ENCODE data around the gene SLC25A20.

SLC25A20 gene

DNA sequence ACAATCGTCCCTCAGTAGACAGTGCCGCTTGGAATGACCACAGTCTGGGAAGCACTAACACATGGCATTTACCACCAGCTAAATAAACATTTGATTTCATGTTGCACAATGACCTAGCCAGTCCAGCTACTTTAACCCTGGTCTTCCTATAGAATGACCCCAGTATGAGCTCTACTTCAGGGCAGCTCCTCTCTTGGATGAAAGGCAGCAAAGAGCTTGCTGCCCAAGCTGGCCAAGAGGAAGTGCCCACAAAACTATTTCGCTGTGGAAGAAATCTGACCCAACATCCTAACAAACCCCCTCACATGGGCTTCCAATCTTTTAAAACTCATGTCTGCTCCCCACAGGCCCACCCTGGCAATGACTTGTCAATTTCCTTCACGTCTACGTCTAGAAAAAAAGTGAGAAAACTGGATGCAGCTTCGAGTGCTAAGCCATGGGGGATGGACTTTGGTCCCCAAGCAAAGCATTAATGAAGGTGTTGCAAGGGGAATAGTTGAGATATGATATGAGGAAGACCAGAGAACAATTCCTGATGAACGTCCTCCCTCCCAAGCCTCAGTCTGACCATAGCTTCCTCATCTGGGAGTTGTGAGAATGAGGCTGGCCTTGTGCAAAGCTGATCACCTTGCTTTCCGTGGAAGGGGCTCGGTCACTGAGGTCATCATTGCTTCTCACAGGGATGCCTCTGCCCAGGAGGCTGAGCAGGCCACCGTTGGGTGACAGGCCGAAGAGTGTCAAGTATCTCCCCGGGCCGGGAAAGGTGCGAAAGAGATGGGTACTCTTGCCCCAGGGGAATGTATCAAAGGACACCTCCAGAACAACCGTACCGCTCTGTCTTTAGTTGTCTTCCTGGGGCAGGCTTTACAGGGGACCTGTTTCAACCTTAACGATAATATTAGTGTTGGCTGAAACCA lies 964 bp downstream of the SLC25A20 start:
- no peak for DNase-seq (ENCODE audit: low read depth)

DNA sequence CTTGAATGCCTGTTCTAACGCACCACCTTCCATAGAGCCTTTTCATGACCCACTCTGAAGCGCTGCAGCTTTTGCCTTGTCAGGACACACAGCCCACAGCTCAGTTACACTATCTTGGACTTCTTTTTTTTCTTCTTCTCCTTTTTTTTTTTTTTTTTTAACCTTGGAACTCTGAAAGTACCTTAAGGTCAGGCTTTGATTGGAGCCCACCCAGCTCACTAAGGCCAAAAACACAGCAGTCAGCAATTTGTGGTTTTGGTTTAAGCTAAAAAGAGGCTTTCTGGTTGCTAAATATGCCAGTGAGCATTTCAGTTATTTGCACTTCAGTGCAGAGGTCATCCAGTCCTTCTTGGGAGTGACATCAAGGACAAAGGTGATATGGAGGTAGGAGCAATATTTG lies 1.7 kb downstream of the SLC25A20 start:
- no peak for DNase-seq (ENCODE audit: low read depth)

DNA sequence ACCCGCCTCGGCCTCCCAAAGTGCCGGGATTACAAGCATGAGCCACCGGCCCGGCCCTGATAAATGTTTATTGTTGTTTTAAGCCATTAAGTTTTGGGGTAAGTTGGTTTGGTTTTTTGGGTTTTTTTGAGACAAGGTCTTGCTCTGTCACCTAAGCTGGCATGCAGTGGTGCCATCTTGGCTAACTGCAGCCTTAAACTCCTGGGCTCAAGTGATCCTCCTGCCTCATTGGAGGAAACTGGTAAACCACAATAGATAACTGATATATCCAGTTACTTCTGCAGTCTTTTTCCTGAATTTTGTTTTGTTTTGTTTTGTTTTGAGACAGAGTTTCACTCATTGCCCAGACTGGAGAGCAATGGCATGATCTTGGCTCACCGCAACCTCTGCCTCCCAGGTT lies 4.2 kb downstream of the SLC25A20 start:
- DNase-seq (ENCODE audit: low read depth), result no peak

DNA sequence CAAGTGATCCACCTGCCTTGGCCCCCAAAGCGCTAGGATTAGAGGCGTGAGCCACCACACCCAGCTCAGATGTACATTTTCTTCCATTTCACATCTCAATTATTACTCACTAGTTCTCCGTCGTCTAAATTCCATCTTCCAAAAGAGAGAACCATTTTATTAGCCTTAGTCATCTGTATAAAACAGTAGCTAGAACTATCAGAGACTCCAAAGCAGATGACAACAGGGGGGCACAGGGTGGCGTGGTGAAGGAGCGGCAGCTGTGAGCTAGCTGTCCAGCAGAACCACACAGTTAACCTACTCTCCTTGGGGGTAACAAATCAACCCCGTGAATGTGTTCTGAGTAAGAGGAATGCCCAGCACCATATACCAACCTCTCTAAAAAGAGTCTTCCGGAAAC lies 7.1 kb downstream of the SLC25A20 start:
- DNase-seq (ENCODE audit: low read depth), result no peak

DNA sequence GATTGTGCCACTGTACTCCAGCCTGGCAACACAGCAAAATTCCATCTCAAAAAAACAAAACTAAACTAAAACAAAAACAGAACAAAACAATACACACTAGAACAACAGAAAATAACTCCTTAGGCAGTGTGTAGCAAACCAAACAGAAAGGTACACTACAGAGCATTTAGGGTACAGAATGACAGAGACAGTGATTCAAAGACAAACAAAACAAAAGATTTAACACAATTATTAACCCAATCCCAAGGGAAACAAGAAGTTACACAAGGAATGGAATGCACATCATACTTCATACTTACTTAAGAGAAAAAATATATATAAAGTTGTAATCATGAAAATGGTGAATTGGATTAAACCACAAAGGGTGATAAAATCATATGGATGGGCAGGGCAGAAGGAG lies 12.9 kb downstream of the SLC25A20 start:
- DNase-seq (ENCODE audit: low read depth), result no peak

DNA sequence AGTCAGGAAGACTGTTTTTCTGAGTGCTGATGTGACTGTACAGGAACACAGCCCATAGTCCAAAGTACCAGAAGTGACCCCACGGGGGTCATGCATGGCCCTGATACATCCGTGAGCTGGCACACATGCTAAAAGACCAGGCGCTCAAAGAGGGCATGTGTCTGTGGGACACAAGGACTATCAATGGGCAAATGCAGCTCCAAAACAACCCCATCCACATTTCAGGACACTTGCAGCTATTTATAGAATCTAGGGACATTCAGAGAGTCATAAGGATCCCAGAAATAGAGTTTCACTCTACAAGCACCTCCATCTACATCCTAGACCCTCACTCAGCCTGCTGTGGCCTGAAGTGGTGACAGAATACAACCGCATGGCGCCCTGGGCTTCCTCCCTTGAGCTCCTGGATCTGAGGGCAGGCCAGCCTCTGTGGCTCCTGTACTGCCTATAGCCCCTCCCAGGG lies 17.0 kb downstream of the SLC25A20 start:
- no peak for DNase-seq (ENCODE audit: low read depth)

DNA sequence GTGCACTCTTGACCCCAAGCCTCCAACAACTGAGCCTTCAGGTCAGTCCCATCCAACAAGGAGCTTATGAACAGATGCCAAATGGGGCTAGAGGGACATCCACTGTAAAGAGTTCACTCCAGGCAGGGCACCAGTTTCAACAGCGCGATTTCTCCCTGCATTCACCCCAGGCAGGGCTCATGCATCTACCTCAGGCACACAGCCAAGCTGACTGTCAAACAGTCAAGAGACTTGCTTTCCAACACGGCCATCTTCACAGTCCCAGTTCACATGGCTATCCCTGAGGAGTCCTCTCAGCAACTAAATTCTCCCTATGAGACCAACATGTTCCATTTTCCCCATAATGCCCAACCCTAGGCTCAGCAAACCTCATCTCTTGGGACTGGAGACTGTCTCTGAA lies 17.7 kb downstream of the SLC25A20 start:
- no peak for DNase-seq (ENCODE audit: low read depth)

DNA sequence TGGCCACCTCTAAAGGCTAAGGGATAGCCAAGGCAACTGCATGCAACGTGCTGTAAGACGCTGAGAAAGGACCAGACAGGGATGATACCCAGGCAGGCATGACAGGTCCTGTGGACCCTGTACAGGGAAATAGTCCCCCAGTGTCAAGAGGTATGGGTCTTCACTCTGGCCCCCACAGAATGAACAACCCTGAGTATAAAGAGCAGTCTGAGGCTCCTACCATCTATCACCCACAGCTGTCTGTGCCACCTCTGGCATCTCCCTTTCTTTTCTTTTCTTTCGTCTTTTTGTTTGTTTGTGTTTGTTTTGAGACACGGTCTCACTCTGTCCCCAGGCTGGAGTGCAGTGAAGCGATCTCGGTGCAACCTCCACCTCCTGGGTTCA lies 18.7 kb downstream of the SLC25A20 start:
- no peak for DNase-seq (ENCODE audit: low read depth)

DNA sequence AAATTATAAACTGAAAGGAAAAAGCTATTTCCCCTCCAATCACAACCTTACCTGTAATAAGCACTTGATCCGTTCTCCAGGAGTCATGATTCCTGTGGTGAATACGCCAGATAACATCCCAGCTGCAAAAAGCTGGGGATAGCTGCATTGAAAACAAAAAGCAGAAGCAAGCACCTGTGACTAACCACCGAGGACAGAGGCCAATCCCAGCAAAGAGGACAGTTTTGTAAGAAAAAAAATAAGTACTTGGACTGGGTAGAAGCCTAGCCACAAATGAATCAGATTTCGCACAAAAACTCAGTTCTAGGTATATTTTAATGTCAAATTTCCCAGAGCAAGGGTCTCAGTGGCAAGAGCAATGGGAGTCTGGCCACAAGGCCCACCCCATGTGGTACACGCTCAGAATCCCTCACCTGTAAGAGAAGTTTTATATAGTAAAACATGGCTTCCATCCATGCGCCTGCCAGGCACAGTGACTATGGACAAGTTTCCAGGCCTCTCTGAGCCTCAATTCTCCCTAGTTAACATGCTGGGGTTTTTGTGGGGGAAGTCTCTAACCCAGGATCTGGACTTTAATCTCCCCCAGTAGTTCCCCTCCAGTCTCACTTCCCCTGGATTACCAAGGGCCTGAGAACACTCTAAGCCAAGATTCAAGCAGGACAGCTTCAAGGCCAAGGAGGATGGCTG lies 19.2 kb downstream of the SLC25A20 start:
- DNase-seq (ENCODE audit: low read depth), result no peak

DNA sequence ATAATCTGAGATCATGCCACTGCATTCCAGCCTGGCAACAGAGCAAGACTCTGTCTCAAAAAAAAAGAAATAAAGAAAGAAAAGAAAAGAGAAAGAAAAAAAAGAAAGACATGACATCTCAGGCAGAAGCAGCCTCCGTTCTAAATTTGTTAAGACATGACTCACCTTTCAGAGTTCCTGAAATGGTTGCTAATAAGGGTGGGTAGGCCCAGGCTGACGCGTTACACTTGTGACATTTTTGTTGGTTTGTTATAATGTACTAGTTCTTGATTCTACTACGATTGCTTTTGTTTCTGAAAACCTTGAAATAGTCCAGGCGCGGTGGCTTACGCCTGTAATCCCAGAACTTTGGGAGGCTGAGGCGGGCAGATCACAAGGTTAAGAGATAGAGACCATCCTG lies 21.0 kb downstream of the SLC25A20 start:
- DNase-seq (ENCODE audit: low read depth), result no peak

DNA sequence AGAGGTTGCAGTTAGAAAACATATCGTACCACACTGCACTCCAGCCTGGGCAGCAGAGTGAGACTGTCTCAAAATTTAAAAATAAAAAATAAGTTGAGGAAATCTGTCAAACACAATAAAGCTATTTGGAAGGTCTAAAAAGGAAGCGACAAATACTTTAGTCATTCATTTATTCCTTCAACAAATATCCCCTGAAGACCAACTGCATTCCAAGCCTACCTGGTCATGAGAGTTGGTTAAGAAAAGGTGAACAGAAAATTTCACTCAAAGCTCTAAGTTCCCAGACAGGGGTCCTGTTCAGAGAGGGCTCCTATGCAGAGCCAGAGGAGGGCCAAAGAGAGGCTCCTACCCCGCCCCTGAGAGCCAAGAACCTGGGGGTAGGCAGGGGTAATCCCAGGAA lies 35.6 kb downstream of the SLC25A20 start:
- no peak for DNase-seq (ENCODE audit: low read depth)

DNA sequence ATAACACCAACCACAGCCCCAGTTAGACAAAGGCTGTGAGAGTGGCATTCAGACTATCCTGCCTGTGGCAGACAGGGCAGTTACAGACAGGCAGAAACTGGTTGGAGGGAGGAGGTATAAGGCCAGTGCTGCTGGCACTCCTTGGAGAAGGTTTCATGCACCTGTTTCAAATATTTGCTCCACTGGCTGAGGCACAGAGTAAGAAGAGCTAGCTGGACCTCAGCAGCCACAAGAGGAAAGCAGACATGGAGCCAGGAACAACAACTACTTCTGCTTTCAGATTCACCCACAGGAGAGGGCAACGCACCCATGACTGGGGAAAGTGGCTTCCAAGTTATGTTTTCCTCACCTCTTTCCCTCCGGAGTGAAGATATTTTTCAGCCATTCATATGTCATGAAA lies 39.5 kb downstream of the SLC25A20 start:
- no peak for DNase-seq (ENCODE audit: low read depth)

DNA sequence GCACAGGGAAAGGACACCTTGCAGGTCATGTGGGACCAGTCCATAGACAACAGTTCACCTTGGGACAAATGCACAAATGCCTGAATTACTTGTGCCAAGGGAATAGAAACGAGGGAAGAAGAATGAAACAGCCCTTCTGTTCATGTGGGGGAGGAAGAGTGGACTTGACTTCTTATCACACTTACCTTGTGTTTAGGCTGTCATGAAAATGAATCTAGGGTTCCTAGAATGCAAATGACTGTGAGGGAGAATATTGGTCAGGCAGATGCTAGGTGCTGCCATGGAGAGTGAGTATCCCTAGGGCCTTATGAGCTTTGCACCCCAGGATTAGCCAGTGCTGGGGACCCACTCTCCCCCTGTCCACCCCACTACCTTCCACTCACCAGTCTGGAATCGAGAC lies 40.0 kb downstream of the SLC25A20 start:
- DNase-seq (ENCODE audit: low read depth), result no peak

DNA sequence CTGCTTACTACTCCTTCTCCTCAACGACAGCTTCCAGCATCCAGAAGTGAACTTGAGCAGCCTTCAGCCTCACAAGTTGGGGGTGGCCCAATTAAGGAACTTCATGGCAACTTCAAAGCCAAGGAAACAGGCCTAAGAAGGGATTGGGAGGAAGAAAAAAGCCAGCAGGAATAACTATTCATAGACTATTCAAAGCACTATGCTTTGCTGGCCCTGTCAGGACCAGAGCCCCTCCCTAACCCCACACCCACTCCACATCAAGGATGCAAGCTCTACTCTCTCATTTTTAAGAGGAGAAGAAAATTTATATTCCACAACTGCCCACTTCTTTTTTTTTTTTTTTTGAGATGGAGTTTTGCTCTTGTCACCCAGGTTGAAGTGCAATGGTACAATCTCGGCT lies 41.0 kb downstream of the SLC25A20 start:
- DNase-seq (ENCODE audit: low read depth), result no peak

DNA sequence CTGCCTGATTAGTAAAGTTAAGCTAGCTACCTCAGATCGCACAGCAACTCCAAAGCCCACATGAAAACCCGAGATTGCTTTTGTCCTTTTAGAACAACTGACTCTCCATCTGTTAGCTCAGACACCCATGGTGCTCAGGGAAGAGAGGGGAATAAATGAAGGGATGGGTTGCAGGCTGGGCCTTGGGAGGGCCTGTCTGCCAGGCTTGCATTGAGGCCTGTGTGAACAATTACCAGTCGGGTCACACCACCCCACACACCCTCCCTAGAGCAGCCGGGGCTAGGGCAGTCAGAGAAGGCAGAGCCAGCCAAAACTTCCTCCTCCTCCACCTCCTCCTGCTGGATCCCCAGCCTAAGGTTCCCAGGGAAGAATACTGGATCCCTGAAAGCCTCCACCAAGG lies 42.2 kb downstream of the SLC25A20 start:
- no peak for DNase-seq (ENCODE audit: low read depth)

DNA sequence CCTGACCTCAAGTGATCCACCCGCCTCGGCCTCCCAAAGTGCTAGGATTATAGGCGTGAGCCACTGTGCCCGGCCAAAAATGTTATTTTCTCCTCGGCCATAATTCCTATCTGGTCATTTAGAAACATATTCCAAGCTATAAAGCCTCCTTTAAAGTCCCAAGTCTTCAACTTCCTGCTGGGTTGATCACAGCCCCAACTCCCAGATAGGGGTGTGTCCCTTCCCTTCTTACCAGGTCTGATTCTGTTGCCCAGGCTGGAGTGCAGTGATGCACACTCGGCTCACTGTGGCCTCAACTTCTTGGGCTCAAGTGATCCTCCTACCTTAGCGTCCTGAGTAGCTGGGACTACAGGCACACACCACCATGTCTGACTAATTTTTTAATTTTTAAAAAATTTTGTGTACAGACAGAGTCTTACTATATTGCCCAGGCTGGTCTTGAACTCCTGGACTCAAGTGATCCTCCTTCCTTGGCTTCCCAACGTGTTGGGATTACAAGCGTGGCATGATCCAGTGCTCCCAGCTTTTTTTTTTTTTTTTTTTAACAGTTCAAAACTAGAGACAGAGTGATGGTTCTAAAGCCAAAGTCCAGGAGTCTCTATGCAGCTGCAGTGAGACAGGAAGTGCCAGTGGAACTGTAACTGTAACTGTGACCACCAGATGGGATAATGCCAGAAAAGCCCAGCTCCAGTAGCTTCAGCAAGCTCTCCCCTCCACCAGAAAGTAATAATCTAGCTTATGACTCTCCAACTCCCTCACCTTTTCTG lies 42.8 kb downstream of the SLC25A20 start:
- no peak for DNase-seq (ENCODE audit: low read depth)

DNA sequence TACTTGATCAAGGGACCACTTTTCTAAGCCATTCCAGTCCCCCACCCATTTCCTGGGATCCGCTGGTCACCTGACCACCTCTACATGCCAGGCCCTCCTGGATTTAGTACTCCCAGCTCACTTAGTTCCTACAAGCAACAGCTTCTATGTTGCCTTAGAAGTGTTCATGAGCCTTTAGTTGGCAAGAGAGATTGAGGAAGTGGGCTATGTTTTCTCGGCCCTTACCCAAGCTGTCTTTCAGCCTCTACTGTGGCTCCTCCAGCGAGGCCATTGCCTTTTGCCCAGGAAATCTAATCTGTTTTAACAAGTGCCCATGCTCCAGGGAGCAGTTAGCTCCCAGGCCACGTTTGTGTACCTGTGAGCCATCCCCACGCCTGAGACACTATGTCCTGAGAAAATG lies 46.5 kb downstream of the SLC25A20 start:
- no peak for DNase-seq (ENCODE audit: low read depth)

DNA sequence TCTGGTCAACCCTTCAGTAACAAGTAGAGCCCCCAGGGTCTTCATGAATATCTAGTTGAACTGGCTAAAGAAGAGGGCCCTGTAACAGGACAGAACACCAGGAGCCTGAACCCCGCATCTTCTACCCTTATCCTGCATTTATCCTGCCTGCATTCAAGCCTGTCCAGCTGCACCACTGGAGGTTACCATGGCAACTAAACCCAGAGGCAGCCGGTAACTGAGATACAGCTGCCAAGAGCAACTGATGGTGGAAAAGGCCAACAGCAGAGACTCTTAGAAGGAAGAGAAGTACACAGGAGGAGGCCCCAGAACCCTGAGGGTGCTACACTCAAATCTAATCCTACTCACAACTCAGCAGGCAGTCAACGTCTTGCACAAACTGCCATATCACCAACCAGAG lies 47.3 kb downstream of the SLC25A20 start:
- no peak for DNase-seq (ENCODE audit: low read depth)

DNA sequence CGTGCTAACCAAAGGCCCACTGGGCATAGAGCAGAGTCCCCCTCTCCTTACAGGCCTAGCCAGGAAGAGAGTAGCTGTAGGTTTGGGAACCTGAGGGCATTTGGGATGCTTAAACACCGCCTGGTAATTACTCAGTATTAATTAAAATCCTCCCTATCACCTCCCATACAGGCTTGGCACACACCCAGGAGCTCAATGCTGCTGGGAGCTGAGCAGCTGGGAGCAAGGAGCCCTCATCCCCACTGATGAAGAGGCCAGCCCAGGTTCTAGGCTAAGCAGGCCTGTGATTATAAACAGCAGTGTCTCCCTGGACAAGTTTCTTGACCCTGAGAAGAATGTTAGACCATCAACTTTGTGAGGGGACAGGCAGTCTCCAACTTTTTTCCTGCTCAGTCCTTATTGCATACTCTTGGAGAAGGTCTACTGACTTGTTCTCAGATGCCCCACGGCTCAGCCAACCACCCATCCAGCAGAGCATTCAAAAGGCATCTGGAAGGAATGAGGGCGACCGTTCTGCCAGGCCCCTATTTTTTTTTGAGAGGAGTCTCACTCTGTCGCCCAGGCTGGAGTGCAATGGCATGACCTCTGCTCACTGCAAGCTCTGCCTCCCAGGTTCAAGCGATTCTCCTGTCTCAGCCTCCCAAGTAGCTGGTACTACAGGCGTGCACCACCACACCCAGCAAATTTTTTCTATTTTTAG lies 49.7 kb downstream of the SLC25A20 start:
- DNase-seq (ENCODE audit: low read depth), result no peak

DNA sequence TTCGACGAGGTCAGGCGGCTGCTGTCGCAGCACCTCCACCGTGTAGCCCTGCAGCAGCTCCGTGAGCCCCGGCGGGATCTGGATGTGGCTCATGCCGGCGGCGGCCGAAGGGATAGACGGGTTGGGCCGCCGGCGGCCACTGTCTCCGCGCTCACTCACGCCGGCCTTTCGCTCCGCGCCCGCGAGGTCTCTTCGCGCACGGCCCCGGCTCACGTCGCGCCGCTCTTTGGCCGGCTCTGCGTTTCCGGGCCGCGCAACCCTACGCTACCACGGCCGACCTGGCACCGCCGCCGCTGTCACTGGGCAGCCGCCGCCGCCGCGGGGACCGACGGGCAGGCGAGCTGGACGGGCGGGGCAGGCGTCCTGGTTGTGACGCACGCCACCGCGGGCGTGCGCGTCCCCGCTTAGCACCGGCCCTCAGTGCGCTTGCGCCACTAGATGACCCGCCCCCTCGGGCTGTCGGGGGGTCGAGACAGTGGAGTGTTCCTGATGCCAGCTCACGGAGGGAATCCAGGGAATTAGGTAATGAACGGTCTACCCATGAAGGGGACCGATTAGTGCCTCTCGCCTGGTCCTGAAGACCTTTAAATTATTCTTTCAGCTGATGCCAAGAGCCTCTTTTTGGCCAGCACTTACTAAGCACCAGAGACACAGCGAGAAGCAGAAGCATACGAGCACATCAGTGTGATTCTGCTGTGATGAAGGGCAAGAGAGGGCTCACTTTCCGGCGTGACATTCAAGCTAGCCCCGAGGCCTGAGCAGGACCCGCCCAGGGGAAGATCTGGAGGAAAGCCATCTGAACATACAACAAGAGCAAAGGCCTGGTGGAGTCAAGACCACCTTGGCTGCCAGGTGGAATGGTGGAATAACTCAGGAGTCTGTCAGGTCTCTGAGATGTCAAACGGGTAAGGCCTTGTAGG lies 50.9 kb downstream of the SLC25A20 start, which contains the start of gene PRKAR2A:
TSS of gene PRKAR2A (minus strand) at position 371 of the 920 bp plus-strand sequence. CDS start at position 93, 278 bp downstream.
- peak; percentile 76 for DNase-seq (ENCODE audit: low read depth)

DNA sequence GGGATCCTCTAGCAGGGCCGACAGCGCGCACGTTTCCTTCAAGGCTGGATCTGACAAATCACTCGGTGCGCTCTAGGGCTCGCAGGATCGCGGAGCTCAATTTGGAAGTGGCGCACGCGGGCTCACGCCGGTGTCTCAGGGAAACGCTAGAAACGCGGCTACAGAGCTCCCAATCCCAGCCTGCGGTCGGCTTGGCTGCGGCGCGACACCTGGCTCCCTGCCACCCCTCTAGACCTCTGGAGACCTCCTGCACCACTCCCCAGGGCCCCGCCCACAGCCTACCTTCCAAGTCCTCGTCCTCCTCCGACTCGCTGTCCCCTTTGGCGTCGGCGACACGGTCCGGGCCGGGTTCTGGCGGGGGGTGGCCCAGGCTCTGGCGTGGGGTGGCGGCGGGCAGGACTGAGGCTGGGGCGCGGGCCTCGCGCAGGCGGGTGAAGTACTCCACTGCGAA lies 51.6 kb downstream of the SLC25A20 start:
- peak; percentile 55 for DNase-seq (ENCODE audit: low read depth)
